HG02610 (cell line): ENCODE measurements around the gene DEXI.
"Not testable (repeated sequence)": the region's sequence is repeated elsewhere in the genome, so short reads cannot be mapped to it uniquely, and the experiment has no call there.

Experiments used
- ATAC-seq: cut with Tn5 transposase; IDR thresholded peaks from one replicate; pipeline ENCODE4 v1.9.1; 2021; ENCODE audit warnings: mild to moderate bottlenecking, moderate library complexity; ENCODE audit not compliant: unreplicated experiment

The DEXI gene

DNA sequence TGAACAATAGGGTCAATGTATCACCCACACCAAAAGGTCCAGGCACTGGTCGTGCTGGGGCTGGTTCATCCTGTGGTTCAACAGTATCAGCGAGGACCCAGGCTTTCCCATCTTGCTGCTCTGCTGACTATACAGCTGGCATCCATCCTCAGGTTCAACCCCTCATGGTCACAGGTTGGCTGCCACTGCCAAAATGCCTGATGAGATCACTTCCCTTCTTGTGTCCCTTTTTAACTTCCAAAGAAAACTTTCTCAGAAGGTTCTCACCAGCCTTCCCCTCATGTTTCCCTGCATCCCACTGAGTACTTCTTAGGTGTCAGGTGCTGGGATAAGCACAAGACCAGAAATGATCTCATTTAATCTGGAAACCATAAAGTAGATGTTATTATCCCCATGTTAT is 27.8 kb upstream of the DEXI start:
- ATAC-seq: no peak

DNA sequence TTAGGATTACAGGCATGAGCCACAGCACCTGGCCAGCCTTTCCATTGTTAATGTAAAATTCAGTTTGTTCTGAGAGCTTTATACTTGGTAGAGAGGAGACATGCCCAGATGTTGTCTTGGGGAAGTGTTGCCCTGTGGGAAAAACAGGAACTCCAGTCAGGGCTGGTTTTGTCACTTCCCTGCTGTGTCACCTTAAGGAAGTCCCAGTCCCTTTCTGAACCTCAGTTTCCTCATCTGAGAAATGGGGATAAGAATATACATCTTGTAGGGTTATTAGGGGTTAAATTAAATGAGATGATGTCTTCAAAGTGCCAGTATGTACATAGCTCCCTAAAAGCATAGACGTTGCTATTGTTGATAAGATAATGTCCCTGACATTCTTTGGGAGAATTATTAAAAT is 27.3 kb upstream of the DEXI start:
- ATAC-seq: no peak

DNA sequence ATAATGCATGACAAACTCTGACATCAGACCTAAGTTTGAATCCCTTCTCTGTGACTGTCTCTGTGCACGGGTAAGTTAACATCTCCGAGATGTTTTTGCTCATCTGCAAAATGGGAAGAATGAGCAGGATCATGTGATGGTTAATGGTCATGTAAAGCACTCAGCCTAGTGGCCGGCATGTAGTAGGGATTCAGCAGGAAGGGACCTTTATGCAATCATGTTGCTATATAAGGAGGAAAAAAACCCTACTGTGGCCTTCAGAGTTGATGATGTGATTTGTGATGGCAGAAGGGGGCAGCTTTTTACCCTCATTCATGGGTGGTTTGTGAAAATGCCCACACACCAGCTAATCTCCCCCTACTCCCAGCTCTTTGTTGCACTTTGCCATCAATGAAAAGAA is 26.2 kb upstream of the DEXI start:
- no peak for ATAC-seq

DNA sequence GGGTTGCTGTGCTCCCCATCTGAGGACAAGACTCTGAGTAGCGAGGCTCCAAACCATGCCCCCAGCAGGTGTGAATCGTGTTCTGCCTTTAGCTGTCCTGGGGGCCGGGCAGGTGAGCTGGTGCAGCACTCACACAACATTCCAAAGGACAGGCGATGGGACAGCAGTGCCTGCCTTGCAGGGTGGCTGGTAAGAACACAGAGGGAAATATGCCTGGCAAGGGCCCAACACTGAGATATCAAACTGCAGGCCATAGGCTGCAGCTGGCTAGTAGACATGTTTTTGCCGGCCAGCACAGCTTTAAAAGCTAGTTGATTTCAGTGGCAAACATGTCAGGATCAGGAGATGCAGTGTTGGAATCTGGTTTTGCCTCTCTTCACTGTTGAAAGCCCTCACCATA is 25.7 kb upstream of the DEXI start:
- no peak for ATAC-seq

DNA sequence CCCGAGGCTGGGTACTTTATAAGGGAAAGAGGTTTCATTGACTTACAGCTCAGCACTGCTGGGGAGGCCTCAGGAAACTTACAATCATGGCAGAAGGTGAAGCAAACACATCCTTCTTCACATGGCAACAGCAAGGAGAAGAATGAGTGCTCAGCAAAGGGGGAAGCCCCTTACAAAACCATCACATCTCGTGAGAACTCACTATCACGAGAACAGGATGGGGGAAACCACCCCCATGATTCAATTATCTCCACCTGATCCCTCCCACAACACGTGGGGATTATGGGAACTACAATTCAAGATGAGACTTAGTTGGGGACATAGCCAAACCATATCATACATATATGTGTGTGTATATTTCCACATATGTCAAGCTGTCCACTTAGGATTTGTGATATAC is 24.3 kb upstream of the DEXI start:
- not testable (repeated sequence) for ATAC-seq

DNA sequence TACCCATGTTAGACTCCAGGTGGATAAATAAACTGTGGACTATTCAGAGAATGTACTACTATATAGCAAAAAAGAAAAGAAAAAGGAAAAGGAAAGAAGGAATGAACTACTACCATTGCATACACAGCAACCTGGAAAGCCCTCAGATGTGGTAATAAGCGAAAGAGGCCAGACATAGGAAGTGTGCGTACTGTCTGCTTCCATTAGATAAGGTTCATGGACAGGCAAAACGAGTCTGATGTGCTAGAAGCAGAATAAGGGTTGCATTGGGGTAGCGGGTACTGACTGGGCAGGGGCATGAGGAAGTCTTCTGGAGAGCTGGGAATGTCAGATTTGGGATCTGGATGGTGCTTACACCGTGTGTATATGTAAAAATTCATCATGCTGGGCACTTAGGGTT is 23.9 kb upstream of the DEXI start:
- ATAC-seq: no peak

DNA sequence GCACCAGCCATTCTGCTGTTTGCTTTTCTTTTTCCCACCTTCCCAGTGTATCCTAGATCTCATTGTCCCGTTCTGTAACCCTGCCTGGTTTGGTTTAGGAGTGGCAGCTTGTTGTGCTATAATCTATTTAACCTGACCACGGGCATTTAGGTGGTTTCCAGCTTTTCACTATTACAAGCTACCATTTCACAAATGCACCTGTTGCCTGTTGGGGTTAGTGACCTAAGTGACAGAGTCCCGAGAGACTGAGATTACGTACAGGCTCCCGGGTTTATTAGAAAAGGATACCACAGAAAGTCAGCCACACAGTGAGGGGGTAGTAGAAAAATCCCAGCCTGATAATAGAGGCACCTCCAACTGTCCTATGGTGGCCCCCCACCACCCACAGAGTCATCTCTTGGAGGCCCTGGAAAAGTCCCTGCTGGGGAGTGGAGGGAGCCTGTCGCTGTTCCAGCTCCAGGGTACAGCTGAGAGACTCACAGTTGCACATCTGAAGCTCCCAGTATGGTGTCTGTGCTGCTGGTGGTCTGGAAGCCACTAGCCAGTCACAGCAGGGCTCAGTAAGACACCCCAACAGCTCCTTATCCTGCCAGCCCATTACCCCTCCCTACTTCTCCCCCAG is 23.3 kb upstream of the DEXI start:
- ATAC-seq: peak; percentile 63

DNA sequence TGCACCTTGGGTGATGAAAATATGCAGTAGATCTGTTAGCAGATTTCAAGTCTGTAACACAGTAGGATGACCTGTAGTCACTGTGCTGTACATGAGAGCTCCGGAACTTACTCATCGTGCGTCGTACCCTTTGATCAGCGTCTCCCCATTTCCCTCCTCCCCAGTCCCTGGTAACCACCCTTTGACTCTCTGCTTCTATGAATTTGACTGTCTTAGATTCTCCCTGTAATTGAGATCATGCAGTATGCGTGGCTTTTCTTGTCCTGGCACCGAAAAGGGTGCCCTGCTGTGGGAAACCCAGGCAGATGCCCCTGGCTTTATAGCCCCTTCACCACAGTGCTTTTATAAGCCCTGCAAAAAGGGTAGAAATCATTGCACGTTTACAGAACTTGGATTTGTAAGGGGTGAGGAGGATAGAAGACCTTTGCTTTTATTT is 22.6 kb upstream of the DEXI start:
- ATAC-seq: peak; percentile 64

DNA sequence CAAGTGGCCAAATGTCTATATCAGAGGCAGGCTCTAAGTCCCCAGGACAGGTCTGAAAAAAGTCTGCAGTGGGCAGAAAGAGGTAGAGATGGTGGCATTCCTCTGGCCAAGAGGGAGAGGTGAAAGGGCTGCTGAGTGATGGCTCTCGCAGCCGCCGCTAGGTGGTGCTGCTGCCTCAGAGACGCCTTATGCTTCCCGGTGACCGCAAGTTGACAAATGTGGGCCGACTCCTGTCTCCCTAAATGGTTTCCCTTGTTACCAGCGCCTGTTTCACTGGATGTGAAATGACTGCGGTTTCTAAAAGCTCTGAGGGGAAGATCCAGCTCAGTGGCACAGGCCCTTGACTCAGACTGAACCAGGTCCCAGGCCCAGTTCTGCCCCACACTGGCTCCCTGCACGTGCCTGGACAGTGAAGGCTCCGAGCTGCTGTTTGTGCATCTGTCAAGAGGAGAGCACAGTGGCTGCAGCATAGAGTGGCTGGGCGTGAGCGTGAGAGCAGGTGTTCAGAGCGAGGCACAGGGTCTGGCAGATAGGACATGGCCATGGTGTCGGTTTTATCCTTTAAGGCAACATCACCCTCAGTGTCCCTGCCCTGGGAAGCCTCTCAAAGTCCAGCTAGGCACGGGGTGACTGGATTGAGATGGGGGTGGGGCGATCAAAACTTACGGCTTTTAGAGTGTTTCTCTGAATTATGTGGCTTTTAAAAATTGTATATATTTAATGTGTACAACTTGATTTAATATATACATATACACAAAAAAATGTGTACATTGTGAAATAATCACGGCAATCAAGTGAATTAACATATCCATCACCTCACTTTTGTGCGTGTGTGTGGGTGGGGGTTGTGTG is 22.0 kb upstream of the DEXI start:
- peak; percentile 35 for ATAC-seq

DNA sequence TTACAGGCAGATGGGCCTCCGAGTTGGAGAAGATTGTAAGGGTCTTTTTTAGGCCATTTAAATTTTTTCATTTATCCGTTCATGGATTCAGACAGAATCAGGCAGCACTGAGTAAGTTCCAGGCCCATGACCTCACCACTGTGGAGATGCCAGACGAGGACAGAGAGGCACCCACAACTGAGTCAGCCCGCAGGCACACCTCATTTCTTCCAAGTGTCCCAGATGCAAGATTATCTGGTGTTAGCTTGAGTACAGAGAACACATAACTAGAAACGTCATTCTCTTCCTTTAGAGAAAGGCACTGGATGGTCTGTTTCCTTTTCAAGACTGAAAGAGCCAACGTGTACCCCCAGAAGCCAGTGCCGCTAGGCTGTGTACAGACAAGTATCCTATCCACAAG is 19.0 kb upstream of the DEXI start:
- no peak for ATAC-seq

DNA sequence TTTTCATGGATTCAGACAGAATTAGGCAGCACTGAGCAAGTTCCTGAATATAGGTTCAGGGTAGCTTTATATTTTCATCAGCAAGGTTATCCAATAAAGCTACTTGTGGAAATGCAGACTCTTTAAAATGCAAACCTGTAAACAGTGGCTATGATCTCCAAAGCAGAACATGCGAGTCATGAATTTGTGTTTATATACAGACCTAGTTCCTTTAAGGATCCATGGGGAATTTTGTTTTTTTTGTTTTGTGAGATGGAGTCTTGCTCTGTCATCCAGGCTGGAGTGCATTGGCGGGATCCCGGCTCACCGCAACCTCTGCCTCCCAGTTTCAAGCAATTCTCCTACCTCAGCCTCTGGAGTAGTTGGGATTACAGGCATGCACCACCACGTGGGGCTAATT is 16.9 kb upstream of the DEXI start:
- no peak for ATAC-seq

DNA sequence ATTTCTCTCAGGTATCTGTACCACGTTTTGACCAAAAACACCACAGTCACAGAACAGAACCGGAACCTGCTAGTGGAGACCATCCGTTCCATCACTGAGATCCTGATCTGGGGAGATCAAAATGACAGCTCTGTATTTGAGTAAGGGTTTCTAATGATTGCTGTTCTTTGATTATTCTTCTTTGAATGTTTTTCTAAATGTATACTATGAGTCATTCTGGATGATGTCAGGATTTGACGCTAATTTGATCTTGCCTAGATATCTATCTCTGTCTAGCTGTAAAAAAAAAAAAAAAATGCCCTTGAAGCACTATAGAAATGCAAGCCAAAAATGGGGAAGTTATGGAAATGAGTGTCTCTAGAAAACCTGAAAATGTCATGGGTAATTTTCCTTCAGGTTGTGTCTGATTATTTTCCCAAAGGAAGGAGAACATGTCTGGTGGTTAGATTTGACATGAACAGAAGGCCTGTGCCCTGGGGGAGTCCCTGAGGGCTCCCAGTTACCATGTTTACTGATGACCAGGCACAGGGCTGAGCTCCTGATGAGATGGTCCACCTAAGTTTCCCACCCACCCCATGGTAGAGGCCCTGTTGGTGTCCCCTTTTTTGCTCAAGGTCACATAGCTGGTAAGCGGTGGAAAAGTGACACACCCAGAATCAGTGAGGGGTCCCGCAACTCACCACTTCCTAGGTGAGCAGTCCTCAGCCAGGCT is 15.7 kb upstream of the DEXI start:
- ATAC-seq: peak; percentile 49

DNA sequence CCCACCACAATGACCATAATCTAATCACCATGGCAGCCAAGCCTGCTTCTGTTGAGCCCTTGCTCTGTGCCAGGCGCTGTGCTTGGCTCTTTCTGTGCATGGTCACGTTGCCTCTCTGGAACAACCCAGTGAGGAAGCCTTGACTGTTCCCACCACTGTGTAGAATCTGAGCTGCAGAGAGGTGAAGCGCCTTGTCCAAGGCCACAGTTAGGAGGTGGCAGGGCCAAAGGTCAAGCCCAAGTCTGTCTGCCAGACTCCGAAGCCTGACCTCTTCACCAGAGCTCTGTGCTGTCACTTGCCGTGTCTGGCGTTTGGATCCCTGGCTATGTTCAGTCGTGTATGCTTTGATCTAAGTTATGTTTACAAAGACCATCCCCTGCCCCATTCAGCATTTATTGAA is 12.6 kb upstream of the DEXI start:
- no peak for ATAC-seq

DNA sequence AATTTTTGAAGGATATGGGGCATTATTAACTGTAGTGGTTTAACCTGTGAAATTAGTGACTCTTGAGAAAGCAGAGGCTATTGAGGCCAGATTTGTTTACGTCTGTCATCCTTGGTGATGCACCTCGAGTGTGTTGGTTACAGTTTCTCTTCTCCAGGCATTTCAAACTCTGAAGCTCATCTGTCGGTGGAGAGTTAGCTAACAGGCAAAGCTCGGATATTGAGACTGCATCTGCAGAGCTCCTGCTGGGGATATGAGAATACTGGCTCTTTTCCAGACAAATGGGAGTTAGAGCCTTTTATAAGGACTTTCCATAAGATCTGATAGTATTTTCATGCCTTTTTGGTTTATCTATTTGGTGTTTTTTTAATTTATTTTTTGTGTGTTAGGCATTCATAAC is 8.8 kb upstream of the DEXI start:
- ATAC-seq: no peak

DNA sequence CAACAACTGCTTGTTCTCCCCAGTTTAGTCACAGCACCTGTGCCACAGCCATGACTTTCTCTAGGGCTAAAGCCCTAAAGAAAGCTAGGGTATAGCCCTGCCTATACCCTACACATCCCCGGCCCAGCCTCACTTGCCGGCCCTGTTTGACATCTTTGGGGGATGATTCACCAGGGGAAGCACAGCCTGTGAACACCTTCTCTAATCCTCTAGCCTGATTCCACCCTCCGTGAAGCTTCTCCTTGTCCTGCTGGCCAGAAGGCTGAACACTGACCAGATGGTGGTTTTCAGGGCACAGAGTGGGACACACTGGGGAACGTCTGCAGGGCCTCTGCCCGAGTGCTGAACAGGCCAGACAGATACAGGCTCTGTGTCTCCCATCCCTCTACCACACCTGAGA is 8.1 kb upstream of the DEXI start:
- ATAC-seq: no peak

DNA sequence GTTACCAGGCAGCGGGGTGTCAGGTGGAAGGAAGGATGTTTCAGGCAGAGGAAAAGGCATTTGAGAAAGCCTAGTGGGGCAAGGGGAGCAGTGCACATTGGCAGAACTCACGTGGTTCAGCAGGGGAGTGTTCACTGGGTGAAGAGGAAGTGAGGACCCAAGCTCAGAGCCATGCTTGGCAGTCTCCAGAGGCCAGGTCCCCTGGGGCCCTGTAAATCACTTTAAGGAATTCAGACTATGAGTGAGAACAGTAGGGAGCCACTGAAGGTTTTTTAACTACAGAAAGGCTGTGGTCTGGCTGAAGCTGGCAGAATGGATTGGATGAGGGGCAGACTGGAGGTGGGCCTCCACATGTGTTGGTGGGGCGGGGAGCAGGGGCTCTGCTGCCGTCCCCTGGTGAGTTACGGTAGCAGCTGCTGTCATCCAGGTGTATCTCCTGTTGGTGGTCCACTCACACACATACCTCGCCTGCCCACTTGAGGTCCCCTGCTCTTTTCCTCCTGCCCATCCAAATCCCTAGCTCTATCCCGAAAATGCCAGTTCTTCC is 7.2 kb upstream of the DEXI start:
- peak; percentile 60 for ATAC-seq

DNA sequence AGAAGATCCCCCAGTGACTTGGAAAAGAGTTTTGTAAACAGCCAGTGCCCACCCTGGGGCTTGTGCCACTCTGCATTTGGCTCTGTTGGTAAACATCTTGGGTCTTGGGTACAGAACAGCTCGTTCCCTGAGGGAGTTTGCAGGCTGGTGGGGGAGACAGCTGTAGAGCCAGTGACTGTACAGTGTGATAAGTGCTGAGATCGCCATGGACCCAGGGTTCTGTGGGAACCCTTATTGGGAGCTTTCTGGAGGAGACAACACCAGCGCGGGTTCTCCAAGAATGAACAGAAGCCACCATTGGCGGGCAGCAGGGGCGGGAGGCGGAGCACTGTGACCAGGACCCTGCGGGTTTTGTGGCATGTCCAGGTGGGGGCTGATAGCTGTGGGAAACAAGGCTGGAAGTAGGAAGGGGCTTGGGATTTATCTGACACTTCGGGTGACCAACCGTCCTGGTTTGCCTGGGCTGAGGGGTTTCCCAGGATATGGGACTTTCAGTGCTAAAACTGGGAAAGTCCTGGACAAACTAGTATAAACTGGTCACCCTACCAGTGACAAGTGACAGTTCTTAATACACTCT is 5.0 kb upstream of the DEXI start:
- no peak for ATAC-seq

DNA sequence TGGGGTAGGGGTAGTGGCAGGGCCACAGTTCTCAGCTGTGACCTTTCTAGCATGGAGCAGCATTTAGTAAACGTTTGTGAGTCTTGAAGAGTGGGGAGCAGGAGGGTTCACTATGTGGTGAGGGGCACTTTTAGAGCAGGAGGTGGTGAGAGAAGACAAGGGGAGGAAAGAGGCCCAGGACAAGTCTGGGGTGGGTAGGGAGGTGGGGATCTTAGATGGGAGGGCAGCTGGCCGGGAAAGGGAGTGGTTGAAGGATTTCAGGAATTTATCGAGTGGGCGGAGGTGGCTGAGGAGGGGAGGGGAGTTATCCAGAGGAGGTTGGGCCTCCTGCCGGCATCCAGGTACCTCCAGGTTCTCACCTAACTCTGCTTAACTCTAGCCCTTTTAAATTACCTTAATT is 4.0 kb upstream of the DEXI start:
- no peak for ATAC-seq

DNA sequence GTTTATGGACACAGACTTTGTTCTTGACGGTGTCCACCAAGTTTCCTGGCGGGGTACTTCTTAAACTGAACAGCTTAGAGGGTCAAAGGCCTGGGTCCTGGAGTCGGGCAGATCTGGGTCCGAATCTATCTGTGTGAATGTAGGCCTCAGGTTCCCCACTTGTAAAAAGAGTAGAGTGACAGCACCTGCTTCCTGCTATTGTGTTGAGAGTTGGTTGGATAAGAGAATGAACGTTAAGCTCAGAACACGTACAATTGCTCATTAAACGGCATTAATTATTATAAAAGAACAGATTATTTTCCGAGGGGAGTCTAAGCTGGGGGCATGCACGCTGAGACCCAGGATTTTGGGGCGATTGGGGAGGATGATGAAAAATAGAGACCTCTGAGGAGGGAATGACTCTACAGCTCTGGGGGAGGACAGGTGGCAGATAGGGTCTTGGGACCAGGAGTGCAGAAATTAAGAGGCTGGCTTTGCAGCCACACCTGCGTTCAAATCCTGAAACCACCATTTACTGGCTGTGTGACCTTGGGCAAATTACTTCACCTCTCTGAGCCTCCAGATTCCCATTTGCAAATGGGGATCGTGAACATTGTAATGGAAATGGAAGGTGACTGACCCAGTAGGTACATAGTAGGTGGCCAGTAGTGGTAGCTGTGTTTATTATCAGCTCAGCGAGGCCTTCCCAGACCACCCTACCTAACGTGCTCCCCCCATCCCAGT is 3.0 kb upstream of the DEXI start:
- no peak for ATAC-seq

DNA sequence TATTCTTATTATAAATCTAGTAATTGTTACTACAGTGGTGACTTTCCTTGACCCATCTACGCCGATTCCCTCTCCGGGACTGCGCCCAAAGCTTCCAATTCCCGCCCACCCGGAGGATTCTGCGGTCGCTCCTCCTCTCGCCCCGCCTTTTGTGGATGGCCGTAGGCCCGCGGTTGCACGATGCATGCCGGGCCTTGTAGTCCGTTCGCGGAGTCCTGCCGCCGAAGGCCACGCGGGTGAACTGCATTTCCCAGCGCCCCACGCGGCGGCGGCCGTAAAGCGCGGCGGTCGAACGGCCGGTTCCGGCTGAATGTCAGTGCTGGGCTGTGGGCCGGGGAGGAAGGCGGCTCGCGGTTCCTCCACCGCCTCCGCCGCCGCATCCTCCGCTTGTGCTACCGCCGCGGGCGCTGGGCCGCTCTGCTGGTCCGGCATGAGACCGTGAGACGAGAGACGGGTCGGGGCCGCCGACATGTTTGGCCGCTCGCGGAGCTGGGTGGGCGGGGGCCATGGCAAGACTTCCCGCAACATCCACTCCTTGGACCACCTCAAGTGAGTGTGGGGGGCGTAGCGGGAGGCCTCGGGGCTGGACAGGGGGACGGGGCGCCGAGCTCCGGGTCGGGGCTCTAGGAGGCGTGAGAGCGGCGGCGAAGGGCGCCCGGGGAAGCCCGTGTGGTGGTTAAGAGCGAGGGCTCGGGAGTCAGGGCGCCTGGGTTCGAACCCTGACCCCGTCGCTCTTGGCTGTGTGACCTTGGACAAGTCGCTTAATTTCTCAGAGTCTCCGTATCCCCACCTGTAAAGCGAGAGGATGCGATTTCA is 2.2 kb upstream of the DEXI start, which contains the start of gene CLEC16A:
Gene CLEC16A (plus strand): TSS at position 316 of the 816 bp plus-strand sequence. CDS start 154 bp downstream, at position 470.
- peak; percentile 65 for ATAC-seq
